Transverse colon (tissue), 4 donors: ENCODE results near the gene MFSD12. TPM values are rescaled to one million over a fixed set of nuclear protein-coding genes. Genes with fewer than 3 reads are reported as not detected.

Experiments
- DNase-seq: peaks from one replicate; pipeline ENCODE4 v3.0.0-alpha.2; 2019
- H3K27ac ChIP-seq, 4 donors: fragments of 200-600 bp; sonication (generic); 2 replicates each; pipeline ENCODE4 v1.5.1; 2016 to 2018; ENCODE audit warnings: inconsistent platforms in 4 of 4
- H3K27me3 ChIP-seq: fragments of 200-600 bp; sonication (generic); 2 replicates; pipeline ENCODE4 v1.5.1; 2017; ENCODE audit warnings: inconsistent platforms
- H3K36me3 ChIP-seq, 4 donors: fragments of 200-600 bp; sonication (generic); 2 replicates each; pipeline ENCODE4 v1.5.1; 2017 to 2019; ENCODE audit warnings: inconsistent platforms in 4 of 4
- H3K4me1 ChIP-seq, 4 donors: fragments of 200-600 bp; sonication (generic); 2 replicates each; pipeline ENCODE4 v1.5.1; 2017 to 2020; ENCODE audit warnings: inconsistent platforms in 4 of 4
- H3K4me3 ChIP-seq, 4 donors: fragments of 200-600 bp; sonication (generic); 1 replicate in 1 of 4; 2 replicates in 3 of 4; pipeline versions ENCODE4 v1.5.1 to v1.6.1; 2017 to 2019; ENCODE audit warnings: inconsistent platforms in 4 of 4
- H3K9me3 ChIP-seq, 2 donors: fragments of 200-600 bp; sonication (generic); 2 replicates each; pipeline ENCODE4 v1.5.1; 2017 to 2019; ENCODE audit warnings: inconsistent platforms in 2 of 2
- EP300 ChIP-seq: sonication (generic); formaldehyde crosslinking; IDR thresholded peaks from one replicate; pipeline ENCODE4 v1.6.1; 2017; ENCODE audit warnings: antibody characterized with exemption, low read depth
- POLR2A ChIP-seq: fragments of 450-650 bp; IDR thresholded peaks from one replicate; pipeline ENCODE4 v1.6.1; 2016; ENCODE audit warnings: antibody characterized with exemption, mild to moderate bottlenecking, moderate library complexity
- POLR2AphosphoS5 ChIP-seq, 3 donors: sonication (generic); formaldehyde crosslinking; IDR thresholded peaks; one replicate each; pipeline ENCODE4 v1.6.1; 2016; ENCODE audit warnings: antibody characterized with exemption in 3 of 3
- WGBS, 2 donors: methylation state at CpG; one replicate each; pipeline ENCODE4 v1.1.5; 2018; ENCODE audit warnings: low coverage in 1 of 2; 5-methylcytosine and 5-hydroxymethylcytosine counted together
- in situ Hi-C, 4 donors: fragments of 200-750 bp; cut with MboI; loops; one replicate each; pipeline versions ENCODE4 v1.15.0 to v1.15.1; 2017; ENCODE audit warnings: low sequenced_read_pairs in 3 of 4, low pct_ligation_motif_present in 1 of 4, low pct_unique_long_range_greater_than_20kb in 1 of 4
- intact Hi-C: fragments of 100-400 bp; cut with DNase I; formaldehyde crosslinking; loops from one replicate; pipeline ENCODE4 v1.15.1; 2023; ENCODE audit warnings: low total_unique reads
- total RNA-seq, 4 donors: library from RNA; depleted of rRNA; stranded (reverse); fragments of >200 nt; gene quantifications; one replicate each; pipeline ENCODE4 v1.1.0, GENCODE V29; 2016
- TF ChIP-seq, protein P1 (sequence below), 5 experiments: fragments of 200-600 bp in 3 of 5; fragments of 450-650 bp in 2 of 5; sonication (generic) in 3 of 5; IDR thresholded peaks; 1 replicate in 2 of 5; 2 replicates in 3 of 5; pipeline ENCODE4 v1.5.1; 2016 to 2017; ENCODE audit warnings: antibody characterized with exemption in 5 of 5, inconsistent platforms in 3 of 5, mild to moderate bottlenecking in 2 of 5, moderate library complexity in 1 of 5

MFSD12 gene
- total RNA-seq, 4 donors from 2014 or later: 35.2 to 214 (median 49.2) TPM

DNA sequence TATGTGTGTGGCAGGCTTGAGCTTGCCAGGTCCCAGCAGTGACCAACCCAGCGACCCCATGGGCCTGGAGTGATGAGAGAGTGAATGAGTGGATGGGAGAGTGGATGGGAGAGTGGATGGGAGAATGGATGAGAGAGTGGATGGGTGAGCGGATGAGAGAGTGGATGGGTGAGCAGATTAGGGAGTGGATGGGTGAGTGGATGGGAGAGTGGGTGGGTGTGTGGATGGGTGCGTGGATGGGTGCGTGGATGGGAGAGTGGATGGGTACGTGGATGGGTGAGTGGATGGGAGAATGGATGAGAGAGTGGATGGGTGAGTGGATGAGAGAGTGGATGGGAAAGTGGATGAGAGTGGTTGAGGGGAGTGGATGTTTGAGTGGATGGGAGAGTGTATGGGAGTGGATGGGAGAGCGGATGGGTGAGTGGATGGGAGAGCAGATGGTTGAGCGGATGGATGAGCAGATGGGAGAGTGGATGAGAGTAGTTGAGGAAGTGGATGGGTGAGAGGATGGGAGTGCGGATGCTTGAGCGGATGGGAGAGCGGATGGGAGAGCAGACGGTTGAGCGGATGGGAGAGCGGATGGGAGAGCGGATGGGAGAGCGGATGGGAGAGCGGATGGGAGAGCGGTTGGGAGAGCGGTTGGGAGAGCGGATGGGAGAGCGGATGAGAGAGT, 28.7 kb downstream of the MFSD12 start:
- TF ChIP-seq EP300 (no peak), POLR2AphosphoS5 (IDR thresholded peaks at IDR 0.05) (no peak), POLR2A (no peak)
- TF ChIP-seq, protein P1, sequence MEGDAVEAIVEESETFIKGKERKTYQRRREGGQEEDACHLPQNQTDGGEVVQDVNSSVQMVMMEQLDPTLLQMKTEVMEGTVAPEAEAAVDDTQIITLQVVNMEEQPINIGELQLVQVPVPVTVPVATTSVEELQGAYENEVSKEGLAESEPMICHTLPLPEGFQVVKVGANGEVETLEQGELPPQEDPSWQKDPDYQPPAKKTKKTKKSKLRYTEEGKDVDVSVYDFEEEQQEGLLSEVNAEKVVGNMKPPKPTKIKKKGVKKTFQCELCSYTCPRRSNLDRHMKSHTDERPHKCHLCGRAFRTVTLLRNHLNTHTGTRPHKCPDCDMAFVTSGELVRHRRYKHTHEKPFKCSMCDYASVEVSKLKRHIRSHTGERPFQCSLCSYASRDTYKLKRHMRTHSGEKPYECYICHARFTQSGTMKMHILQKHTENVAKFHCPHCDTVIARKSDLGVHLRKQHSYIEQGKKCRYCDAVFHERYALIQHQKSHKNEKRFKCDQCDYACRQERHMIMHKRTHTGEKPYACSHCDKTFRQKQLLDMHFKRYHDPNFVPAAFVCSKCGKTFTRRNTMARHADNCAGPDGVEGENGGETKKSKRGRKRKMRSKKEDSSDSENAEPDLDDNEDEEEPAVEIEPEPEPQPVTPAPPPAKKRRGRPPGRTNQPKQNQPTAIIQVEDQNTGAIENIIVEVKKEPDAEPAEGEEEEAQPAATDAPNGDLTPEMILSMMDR (IDR thresholded peaks at IDR 0.05): no peak
- H3K36me3 ChIP-seq: peaks cover 0 to 52% (median 22%) of the 10 kb centered on the region in 4 donors
- no peaks in the 10 kb centered on the region for H3K9me3 ChIP-seq
- no peaks in the 10 kb centered on the region for H3K27me3 ChIP-seq
- no peak overlapping the region for H3K27ac ChIP-seq
- 91 to 96% methylated on average over 9 to 20 of the region's 20 CpGs for WGBS, 2 donors
- in situ Hi-C loops (no loop called here), intact Hi-C loops (no loop called here)
- H3K4me3 ChIP-seq: no peak overlapping the region
- no peaks in the 10 kb centered on the region for H3K4me1 ChIP-seq
- DNase-seq: no peak

DNA sequence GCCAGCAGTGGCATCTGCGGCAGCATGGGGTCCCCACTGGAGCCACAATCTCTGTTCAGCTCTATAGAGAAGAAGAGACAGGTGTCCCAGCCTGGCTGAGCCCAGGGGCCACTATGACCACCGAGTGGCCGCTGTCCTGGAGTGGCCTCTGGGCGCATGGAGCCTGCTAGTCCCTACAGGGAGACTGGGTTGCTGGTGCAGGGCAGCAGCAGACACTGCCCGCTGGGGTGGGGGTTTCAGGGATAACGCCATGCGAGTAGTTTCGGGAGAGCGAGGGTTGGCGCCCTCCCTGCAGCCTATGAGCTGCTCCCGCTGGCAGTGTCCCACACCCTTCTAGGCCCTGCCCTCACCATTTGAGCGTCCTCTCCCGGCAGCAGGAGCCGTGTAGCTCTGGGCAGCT, 29.3 kb downstream of the MFSD12 start:
- no peak for TF ChIP-seq POLR2A
- TF ChIP-seq, protein P1 (IDR thresholded peaks at IDR 0.05): no peak
- no peak for TF ChIP-seq EP300
- TF ChIP-seq POLR2AphosphoS5 (IDR thresholded peaks at IDR 0.05): no peak
- in situ Hi-C loops: no loop called here
- Histone ChIP-seq H3K9me3 (no peaks in the 10 kb centered on the region), H3K27ac (no peak overlapping the region), H3K4me1 (no peaks in the 10 kb centered on the region), H3K27me3 (no peaks in the 10 kb centered on the region), H3K4me3 (no peak overlapping the region), H3K36me3 (peaks cover 0 to 52% (median 19%) of the 10 kb centered on the region in 4 donors)
- DNase-seq: no peak
- WGBS, 2 donors: 98% methylated on average over 13 of the region's 14 CpGs; no CpG with 5 or more reads in 1 of the 2 donors
- intact Hi-C loops: no loop called here

DNA sequence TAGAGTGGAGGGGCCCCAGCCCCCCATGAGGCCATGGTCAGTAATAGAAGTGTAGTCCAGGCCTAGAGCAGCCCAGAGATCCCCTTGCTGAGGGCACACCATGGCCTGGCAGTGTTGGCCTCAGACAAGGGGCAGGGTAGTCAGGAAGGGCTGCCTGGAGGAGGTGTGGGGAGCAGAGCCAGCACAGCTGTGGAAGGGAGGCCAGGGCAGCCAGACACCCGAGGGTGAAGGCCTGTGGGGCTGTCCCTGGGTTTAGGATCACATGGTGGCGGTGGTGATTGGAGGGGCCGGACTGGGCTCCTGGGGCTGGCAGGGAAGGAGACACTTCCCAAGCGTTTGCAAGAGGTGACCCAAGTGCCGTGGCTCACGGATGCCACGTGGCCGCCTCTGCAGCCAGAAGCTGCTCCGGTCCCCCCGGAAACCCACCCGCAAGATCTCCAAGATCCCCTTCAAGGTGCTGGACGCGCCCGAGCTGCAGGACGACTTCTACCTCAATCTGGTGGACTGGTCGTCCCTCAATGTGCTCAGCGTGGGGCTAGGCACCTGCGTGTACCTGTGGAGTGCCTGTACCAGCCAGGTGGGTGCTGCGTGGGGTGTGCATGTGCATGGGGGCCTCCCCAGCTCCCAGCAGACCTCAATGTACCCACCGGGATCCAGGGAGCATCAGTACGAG, 30.0 kb downstream of the MFSD12 start:
- DNase-seq: no peak
- intact Hi-C loops (loop anchor here (2.0 kb wide), 1 partner anchor 15 kb away; no protein-coding TSS in a partner anchor), in situ Hi-C loops (no loop called here)
- Histone ChIP-seq H3K9me3 (no peaks in the 10 kb centered on the region), H3K4me3 (no peak overlapping the region), H3K4me1 (no peaks in the 10 kb centered on the region), H3K36me3 (peaks cover 0 to 47% (median 16%) of the 10 kb centered on the region in 4 donors), H3K27me3 (no peaks in the 10 kb centered on the region), H3K27ac (no peak overlapping the region)
- TF ChIP-seq, protein P1 (IDR thresholded peaks at IDR 0.05): no peak
- TF ChIP-seq EP300 (no peak), POLR2A (no peak), POLR2AphosphoS5 (IDR thresholded peaks at IDR 0.05) (no peak)
- 93% methylated on average over 21 of the region's 21 CpGs; no CpG with 5 or more reads in 1 of the 2 donors for WGBS, 2 donors

GRCh38 chr19:3526507-3527237, 30.7 kb downstream of the MFSD12 start:
- Histone ChIP-seq H3K27me3 (no peaks in the 10 kb centered on the region), H3K4me1 (no peaks in the 10 kb centered on the region), H3K4me3 (no peak overlapping the region), H3K27ac (no peak overlapping the region), H3K36me3 (peaks cover 0 to 42% (median 12%) of the 10 kb centered on the region in 4 donors), H3K9me3 (no peaks in the 10 kb centered on the region)
- 96% methylated on average over 19 of the region's 28 CpGs; no CpG with 5 or more reads in 1 of the 2 donors for WGBS, 2 donors
- no peak for DNase-seq
- in situ Hi-C loops: no loop called here
- intact Hi-C loops: loop anchor here (2.0 kb wide), 1 partner anchor 14 kb away; no protein-coding TSS in a partner anchor
- no peak for TF ChIP-seq POLR2A
- TF ChIP-seq, protein P1 (IDR thresholded peaks at IDR 0.05): no peak
- TF ChIP-seq POLR2AphosphoS5 (IDR thresholded peaks at IDR 0.05): no peak
- no peak for TF ChIP-seq EP300
